SK-N-SH (cell line): ENCODE measurements around the gene AARS2. TPM values are rescaled to one million over a fixed set of nuclear protein-coding genes. Genes with fewer than 3 reads are reported as not detected.

ENCODE experiments used
- CTCF ChIA-PET: fragments of 300-600, 350-600 bp; formaldehyde crosslinking; extraction: SDS; loops from one replicate; lab custom pipeline; 2021; lab: Yijun Ruan, JAX
- POLR2A ChIA-PET: fragments of 350-600 bp; sonication (Branson Sonifier 250); formaldehyde crosslinking; extraction: SDS; loops from one replicate; lab custom pipeline; 2020; ENCODE audit warnings: antibody characterized with exemption, inconsistent platforms; lab: Yijun Ruan, JAX
- DNase-seq: peaks from one replicate; pipeline ENCODE4 v3.0.0; 2012
- H2AFZ ChIP-seq: fragments of 200-600 bp; sonication (generic); 2 replicates; pipeline ENCODE4 v1.8.1; 2016; ENCODE audit warnings: antibody characterized with exemption, mild to moderate bottlenecking, low read depth
- H3F3A ChIP-seq: fragments of 200-600 bp; sonication (generic); replicated peaks from 2 replicates; pipeline ENCODE3; 2016; ENCODE audit warnings: antibody characterized with exemption, mild to moderate bottlenecking; ENCODE audit not compliant: insufficient read depth
- H3K27ac ChIP-seq, 2 experiments: fragments of 200-500 bp in 1 of 2; fragments of 200-600 bp in 1 of 2; sonication (Bioruptor generic) in 1 of 2; sonication (generic), shearing (Covaris generic) in 1 of 2; 2 replicates each; pipeline versions ENCODE4 v1.5.1 to v1.6.1; 2014 to 2016; ENCODE audit warnings: low read depth in 2 of 2, inconsistent platforms in 1 of 2, low read length in 1 of 2, mild to moderate bottlenecking in 1 of 2, mixed read lengths in 1 of 2
- H3K27me3 ChIP-seq: fragments of 200-600 bp; sonication (generic), shearing (Covaris generic); 2 replicates; pipeline ENCODE4 v1.6.1; 2016; ENCODE audit warnings: mixed run types; ENCODE audit not compliant: insufficient read depth
- H3K36me3 ChIP-seq, 2 experiments: fragments of 200-500 bp in 1 of 2; fragments of 200-600 bp in 1 of 2; sonication (Bioruptor generic) in 1 of 2; sonication (generic) in 1 of 2; replicated peaks in 1 of 2; 2 replicates each; pipeline versions ENCODE3 to v1.5.1; 2014 to 2016; ENCODE audit warnings: low read length in 1 of 2, mild to moderate bottlenecking in 1 of 2; ENCODE audit not compliant: insufficient read depth in 2 of 2, control insufficient read depth in 1 of 2
- H3K4me1 ChIP-seq, 2 experiments: fragments of 200-500 bp in 1 of 2; fragments of 200-600 bp in 1 of 2; sonication (Bioruptor generic) in 1 of 2; sonication (generic), shearing (Covaris generic) in 1 of 2; 2 replicates each; pipeline versions ENCODE4 v1.5.1 to v1.6.1; 2014 to 2016; ENCODE audit warnings: low read depth in 1 of 2, low read length in 1 of 2, mixed run types in 1 of 2; ENCODE audit not compliant: insufficient read depth in 2 of 2, control insufficient read depth in 1 of 2
- H3K4me2 ChIP-seq: fragments of 200-600 bp; sonication (generic), shearing (Covaris generic); 2 replicates; pipeline ENCODE4 v1.6.1; 2017; ENCODE audit warnings: mixed run types
- H3K4me3 ChIP-seq, 2 experiments: fragments of 200-500 bp in 1 of 2; fragments of 200-600 bp in 1 of 2; sonication (Bioruptor generic) in 1 of 2; sonication (generic), shearing (Covaris generic) in 1 of 2; 2 replicates each; pipeline versions ENCODE4 v1.5.1 to v1.8.1; 2014 to 2016; ENCODE audit warnings: low read depth in 2 of 2, inconsistent platforms in 1 of 2, low read length in 1 of 2, mild to moderate bottlenecking in 1 of 2, mixed read lengths in 1 of 2, moderate library complexity in 1 of 2
- H3K79me2 ChIP-seq: fragments of 200-600 bp; sonication (generic); 2 replicates; pipeline ENCODE4 v1.8.1; 2017; ENCODE audit warnings: mild to moderate bottlenecking; ENCODE audit not compliant: insufficient read depth
- H3K9ac ChIP-seq: fragments of 200-600 bp; sonication (generic); 2 replicates; pipeline ENCODE4 v1.6.1; 2017; ENCODE audit warnings: mixed run types
- H3K9me2 ChIP-seq: fragments of 200-600 bp; sonication (generic); 2 replicates; pipeline ENCODE4 v1.6.1; 2017; ENCODE audit warnings: mixed run types
- H3K9me3 ChIP-seq: fragments of 200-600 bp; sonication (generic); 2 replicates; pipeline ENCODE4 v1.6.1; 2017; ENCODE audit warnings: mixed run types, mild to moderate bottlenecking, moderate library complexity
- H4K20me1 ChIP-seq: fragments of 200-600 bp; sonication (generic); 2 replicates; pipeline ENCODE4 v1.6.1; 2017; ENCODE audit warnings: mild to moderate bottlenecking, mixed run types; ENCODE audit not compliant: insufficient read depth
- CHD2 ChIP-seq: fragments of 150-350 bp; IDR thresholded peaks from 2 replicates; pipeline ENCODE4 v1.6.1; 2018; ENCODE audit warnings: low read length; ENCODE audit not compliant: partially characterized antibody
- EP300 ChIP-seq, 2 experiments: IDR thresholded peaks; 2 replicates each; pipeline versions ENCODE4 v1.4.0 to v1.6.1; 2012; ENCODE audit warnings: borderline replicate concordance in 1 of 2, low read depth in 1 of 2, low read length in 1 of 2
- FOSL2 ChIP-seq: IDR thresholded peaks from 2 replicates; pipeline ENCODE4 v1.4.0; 2012; ENCODE audit warnings: low read depth, mild to moderate bottlenecking, moderate library complexity, borderline replicate concordance
- GABPA ChIP-seq: IDR thresholded peaks from 2 replicates; pipeline ENCODE4 v1.4.0; 2012; ENCODE audit warnings: low read depth, mild to moderate bottlenecking
- MXI1 ChIP-seq: IDR thresholded peaks from 2 replicates; pipeline ENCODE4 v1.6.1; 2012; ENCODE audit warnings: mild to moderate bottlenecking, low read depth, low read length, improper control_type of control experiment
- NFIC ChIP-seq: IDR thresholded peaks from 2 replicates; pipeline ENCODE4 v1.4.0; 2012; ENCODE audit warnings: borderline replicate concordance
- POLR2AphosphoS5 ChIP-seq: IDR thresholded peaks from 2 replicates; pipeline ENCODE4 v1.6.1; 2012; ENCODE audit warnings: low read depth, low read length
- RAD21 ChIP-seq: IDR thresholded peaks from 2 replicates; pipeline ENCODE4 v1.6.1; 2012; ENCODE audit warnings: mild to moderate bottlenecking, low read length
- RFX5 ChIP-seq: IDR thresholded peaks from 2 replicates; pipeline ENCODE4 v1.6.1; 2012; ENCODE audit warnings: mild to moderate bottlenecking, improper control_type of control experiment, low read length
- SIN3A ChIP-seq: IDR thresholded peaks from 2 replicates; pipeline ENCODE4 v1.6.1; 2012; ENCODE audit warnings: low read depth, mild to moderate bottlenecking, low read length, moderate library complexity, borderline replicate concordance
- SMC3 ChIP-seq: IDR thresholded peaks from 2 replicates; pipeline ENCODE4 v1.6.1; 2012; ENCODE audit warnings: low read depth, low read length, improper control_type of control experiment
- TCF12 ChIP-seq: IDR thresholded peaks from 2 replicates; pipeline ENCODE4 v1.4.0; 2012
- YY1 ChIP-seq: IDR thresholded peaks from 2 replicates; pipeline ENCODE4 v1.4.0; 2012; ENCODE audit warnings: low read depth, mild to moderate bottlenecking
- WGBS: methylation state at CpG from one replicate; pipeline ENCODE4 v1.1.6; 2017; ENCODE audit warnings: low lambda C conversion rate; 5-methylcytosine and 5-hydroxymethylcytosine counted together
- polyA plus RNA-seq, 3 experiments: library from polyadenylated mRNA; depleted of rRNA; stranded (reverse); fragments of >200 nt; gene quantifications; 2 replicates each; pipeline ENCODE4 v1.2.3, GENCODE V29; 2012
- TF ChIP-seq, protein P1 (sequence below): IDR thresholded peaks from 2 replicates; pipeline ENCODE4 v1.4.0; 2012; ENCODE audit warnings: low read depth, borderline replicate concordance
- TF ChIP-seq, protein P2 (sequence below): fragments of 150-350 bp; IDR thresholded peaks from 2 replicates; pipeline ENCODE4 v1.6.1; 2017; ENCODE audit warnings: antibody characterized with exemption, low read length, low read depth, borderline replicate concordance
- TF ChIP-seq, protein P3 (sequence below): IDR thresholded peaks from 2 replicates; pipeline ENCODE4 v1.4.0; 2012; ENCODE audit warnings: low read depth, borderline replicate concordance
- TF ChIP-seq, protein P4 (sequence below): IDR thresholded peaks from 2 replicates; pipeline ENCODE4 v1.4.0; 2012; ENCODE audit warnings: low read depth
- TF ChIP-seq, protein P5 (sequence below): IDR thresholded peaks from 2 replicates; pipeline ENCODE4; 2012

The AARS2 gene
- polyA plus RNA-seq, 1 of the 3 experiments (the other 2 are of a cell fraction), result 9.5 TPM

DNA sequence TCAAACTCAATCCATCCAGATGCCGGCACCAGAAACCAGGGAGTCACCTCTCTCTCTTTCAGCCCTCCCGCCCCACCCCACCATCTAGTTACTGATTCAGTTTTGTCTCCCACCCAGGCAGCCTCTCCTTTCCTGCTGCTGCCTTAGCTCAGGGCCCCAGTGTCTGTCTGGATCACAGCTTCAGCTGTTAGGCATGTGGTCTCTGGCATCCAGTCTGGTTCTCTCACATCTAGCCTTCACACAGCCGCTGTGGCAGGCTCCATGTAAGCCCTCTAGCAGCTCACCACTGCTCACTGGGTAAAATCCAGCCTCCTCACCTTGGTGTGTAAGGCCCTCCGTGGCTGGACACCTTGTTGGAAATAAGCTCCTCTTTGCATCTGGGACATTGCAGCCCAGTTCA, 21.3 kb downstream of the AARS2 start:
- no peak overlapping the region for H3K27ac ChIP-seq
- no peak for TF ChIP-seq RAD21
- no peak for TF ChIP-seq GABPA
- no peak for TF ChIP-seq EP300 (IDR thresholded peaks at IDR 0.05; ENCODE audit: borderline replicate concordance in 1 of 2, low read depth in 1 of 2, low read length in 1 of 2)
- TF ChIP-seq, protein P1, sequence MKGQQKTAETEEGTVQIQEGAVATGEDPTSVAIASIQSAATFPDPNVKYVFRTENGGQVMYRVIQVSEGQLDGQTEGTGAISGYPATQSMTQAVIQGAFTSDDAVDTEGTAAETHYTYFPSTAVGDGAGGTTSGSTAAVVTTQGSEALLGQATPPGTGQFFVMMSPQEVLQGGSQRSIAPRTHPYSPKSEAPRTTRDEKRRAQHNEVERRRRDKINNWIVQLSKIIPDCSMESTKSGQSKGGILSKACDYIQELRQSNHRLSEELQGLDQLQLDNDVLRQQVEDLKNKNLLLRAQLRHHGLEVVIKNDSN, result no peak
- TF ChIP-seq, protein P2, sequence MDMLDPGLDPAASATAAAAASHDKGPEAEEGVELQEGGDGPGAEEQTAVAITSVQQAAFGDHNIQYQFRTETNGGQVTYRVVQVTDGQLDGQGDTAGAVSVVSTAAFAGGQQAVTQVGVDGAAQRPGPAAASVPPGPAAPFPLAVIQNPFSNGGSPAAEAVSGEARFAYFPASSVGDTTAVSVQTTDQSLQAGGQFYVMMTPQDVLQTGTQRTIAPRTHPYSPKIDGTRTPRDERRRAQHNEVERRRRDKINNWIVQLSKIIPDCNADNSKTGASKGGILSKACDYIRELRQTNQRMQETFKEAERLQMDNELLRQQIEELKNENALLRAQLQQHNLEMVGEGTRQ, result no peak
- TF ChIP-seq, protein P3, sequence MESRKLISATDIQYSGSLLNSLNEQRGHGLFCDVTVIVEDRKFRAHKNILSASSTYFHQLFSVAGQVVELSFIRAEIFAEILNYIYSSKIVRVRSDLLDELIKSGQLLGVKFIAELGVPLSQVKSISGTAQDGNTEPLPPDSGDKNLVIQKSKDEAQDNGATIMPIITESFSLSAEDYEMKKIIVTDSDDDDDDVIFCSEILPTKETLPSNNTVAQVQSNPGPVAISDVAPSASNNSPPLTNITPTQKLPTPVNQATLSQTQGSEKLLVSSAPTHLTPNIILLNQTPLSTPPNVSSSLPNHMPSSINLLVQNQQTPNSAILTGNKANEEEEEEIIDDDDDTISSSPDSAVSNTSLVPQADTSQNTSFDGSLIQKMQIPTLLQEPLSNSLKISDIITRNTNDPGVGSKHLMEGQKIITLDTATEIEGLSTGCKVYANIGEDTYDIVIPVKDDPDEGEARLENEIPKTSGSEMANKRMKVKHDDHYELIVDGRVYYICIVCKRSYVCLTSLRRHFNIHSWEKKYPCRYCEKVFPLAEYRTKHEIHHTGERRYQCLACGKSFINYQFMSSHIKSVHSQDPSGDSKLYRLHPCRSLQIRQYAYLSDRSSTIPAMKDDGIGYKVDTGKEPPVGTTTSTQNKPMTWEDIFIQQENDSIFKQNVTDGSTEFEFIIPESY, result no peak
- TF ChIP-seq MXI1, result no peak
- TF ChIP-seq YY1, result no peak
- no peak for TF ChIP-seq SIN3A
- TF ChIP-seq CHD2, result no peak
- no peak for TF ChIP-seq NFIC
- TF ChIP-seq SMC3, result no peak
- no peak for TF ChIP-seq RFX5
- no peak for TF ChIP-seq TCF12
- TF ChIP-seq, protein P4, sequence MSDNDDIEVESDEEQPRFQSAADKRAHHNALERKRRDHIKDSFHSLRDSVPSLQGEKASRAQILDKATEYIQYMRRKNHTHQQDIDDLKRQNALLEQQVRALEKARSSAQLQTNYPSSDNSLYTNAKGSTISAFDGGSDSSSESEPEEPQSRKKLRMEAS, result no peak
- no peak for TF ChIP-seq POLR2AphosphoS5
- TF ChIP-seq, protein P5, sequence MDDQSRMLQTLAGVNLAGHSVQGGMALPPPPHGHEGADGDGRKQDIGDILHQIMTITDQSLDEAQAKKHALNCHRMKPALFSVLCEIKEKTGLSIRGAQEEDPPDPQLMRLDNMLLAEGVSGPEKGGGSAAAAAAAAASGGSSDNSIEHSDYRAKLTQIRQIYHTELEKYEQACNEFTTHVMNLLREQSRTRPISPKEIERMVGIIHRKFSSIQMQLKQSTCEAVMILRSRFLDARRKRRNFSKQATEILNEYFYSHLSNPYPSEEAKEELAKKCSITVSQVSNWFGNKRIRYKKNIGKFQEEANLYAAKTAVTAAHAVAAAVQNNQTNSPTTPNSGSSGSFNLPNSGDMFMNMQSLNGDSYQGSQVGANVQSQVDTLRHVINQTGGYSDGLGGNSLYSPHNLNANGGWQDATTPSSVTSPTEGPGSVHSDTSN, result no peak
- TF ChIP-seq FOSL2, result no peak
- ChIA-PET CTCF (interaction anchor here (1.5 to 1.9 kb wide), 3 partner anchors 12 to 24 kb away, joined by 3 to 16 read pairs (median 15); partner anchors contain the start of gene AARS2), POLR2A (no interaction called here)
- no peaks in the 10 kb centered on the region for H4K20me1 ChIP-seq
- 47% methylated on average over 4 of the region's 4 CpGs for WGBS
- no peaks in the 10 kb centered on the region for H3F3A ChIP-seq
- H3K9me3 ChIP-seq, result no peaks in the 10 kb centered on the region
- no peak overlapping the region for H3K4me3 ChIP-seq
- no peak for DNase-seq
- no peaks in the 10 kb centered on the region for H3K9me2 ChIP-seq
- H3K79me2 ChIP-seq, result no peaks in the 10 kb centered on the region
- no peak overlapping the region for H3K9ac ChIP-seq
- H3K27me3 ChIP-seq, result peaks cover 22% of the 10 kb centered on the region
- no peak overlapping the region for H2AFZ ChIP-seq
- peaks cover 0 to 11% of the 10 kb centered on the region in 2 experiments; a peak in 1 of 4 replicates for H3K4me1 ChIP-seq
- no peaks in the 10 kb centered on the region for H3K36me3 ChIP-seq
- H3K4me2 ChIP-seq, result no peak overlapping the region
